Loucy (cell line): Measurements from ENCODE around the gene FAM72A.

Experiments
- H2AFZ ChIP-seq: fragments of 200-600 bp; sonication (generic); 2 replicates; pipeline ENCODE4 v1.6.0; 2016; ENCODE audit warnings: antibody characterized with exemption, mild to moderate bottlenecking, low read length, moderate library complexity
- H3F3A ChIP-seq: fragments of 200-600 bp; 2 replicates; pipeline ENCODE4 v1.6.0; 2016; ENCODE audit warnings: antibody characterized with exemption, low read depth, mild to moderate bottlenecking
- H3K27me3 ChIP-seq: fragments of 200-600 bp; sonication (generic); 2 replicates; pipeline ENCODE4 v1.6.1; 2014; ENCODE audit warnings: low read length, mild to moderate bottlenecking; ENCODE audit not compliant: insufficient read depth, poor library complexity, severe bottlenecking
- H3K36me3 ChIP-seq: fragments of 200-600 bp; sonication (generic); 2 replicates; pipeline ENCODE4 v1.6.1; 2016; ENCODE audit warnings: low read length; ENCODE audit not compliant: insufficient read depth
- H3K4me1 ChIP-seq: fragments of 200-600 bp; sonication (generic); 2 replicates; pipeline ENCODE4 v1.5.1; 2014; ENCODE audit warnings: low read length, mild to moderate bottlenecking; ENCODE audit not compliant: insufficient read depth, poor library complexity, severe bottlenecking
- H3K4me2 ChIP-seq: fragments of 200-600 bp; sonication (generic); 2 replicates; pipeline ENCODE4 v1.6.0; 2014; ENCODE audit warnings: antibody characterized with exemption, low read length, low read depth, mild to moderate bottlenecking; ENCODE audit not compliant: poor library complexity, severe bottlenecking
- H3K4me3 ChIP-seq: fragments of 200-600 bp; sonication (generic); 2 replicates; pipeline ENCODE4 v1.5.1; 2014; ENCODE audit warnings: low read length, mild to moderate bottlenecking, mixed read lengths; ENCODE audit not compliant: poor library complexity, severe bottlenecking
- H3K79me2 ChIP-seq: fragments of 200-600 bp; sonication (generic); 2 replicates; pipeline ENCODE4 v1.6.1; 2014; ENCODE audit warnings: low read length; ENCODE audit not compliant: insufficient read depth
- H3K9ac ChIP-seq: fragments of 200-600 bp; sonication (generic); 2 replicates; pipeline ENCODE4 v1.6.0; 2014; ENCODE audit warnings: mild to moderate bottlenecking, low read depth, low read length, moderate library complexity; ENCODE audit not compliant: poor library complexity, severe bottlenecking
- H3K9me2 ChIP-seq: fragments of 200-600 bp; sonication (generic); replicated peaks from 2 replicates; pipeline ENCODE4 v1.6.1; 2016; ENCODE audit warnings: low read depth, low read length, mixed read lengths
- H3K9me3 ChIP-seq: fragments of 200-600 bp; sonication (generic); 2 replicates; pipeline ENCODE4 v1.6.1; 2014; ENCODE audit warnings: mild to moderate bottlenecking, antibody characterized with exemption, low read length, low read depth; ENCODE audit not compliant: insufficient read depth
- H4K20me1 ChIP-seq: fragments of 200-600 bp; sonication (generic); 2 replicates; pipeline ENCODE4 v1.6.0; 2014; ENCODE audit warnings: antibody characterized with exemption, low read length, mild to moderate bottlenecking; ENCODE audit not compliant: insufficient read depth, poor library complexity, severe bottlenecking
- CTCF ChIP-seq: fragments of 200-600 bp; sonication (generic); conservative IDR thresholded peaks from 2 replicates; pipeline ENCODE4 v1.5.1; 2014; ENCODE audit warnings: mild to moderate bottlenecking, antibody characterized with exemption, low read length
- EZH2phosphoT487 ChIP-seq: fragments of 200-600 bp; IDR thresholded peaks from 2 replicates; pipeline ENCODE4 v1.6.1; 2018; ENCODE audit warnings: antibody characterized with exemption, mild to moderate bottlenecking, moderate library complexity, borderline replicate concordance

Gene FAM72A

GRCh38 chr1:206142770-206143169, 59.9 kb downstream of the FAM72A start:
- no peaks in the 10 kb centered on the region for H3K36me3 ChIP-seq
- H3K4me3 ChIP-seq, result no peak overlapping the region
- no peaks in the 10 kb centered on the region for H3K9me2 ChIP-seq
- H2AFZ ChIP-seq, result no peak overlapping the region
- TF ChIP-seq CTCF, result no peak
- TF ChIP-seq EZH2phosphoT487, result no peak
- no peak overlapping the region for H3K4me2 ChIP-seq
- H3F3A ChIP-seq, result no peaks in the 10 kb centered on the region
- no peaks in the 10 kb centered on the region for H3K4me1 ChIP-seq
- no peaks in the 10 kb centered on the region for H4K20me1 ChIP-seq
- no peaks in the 10 kb centered on the region for H3K79me2 ChIP-seq
- no peaks in the 10 kb centered on the region for H3K27me3 ChIP-seq
- H3K9me3 ChIP-seq, result no peaks in the 10 kb centered on the region
- no peak overlapping the region for H3K9ac ChIP-seq

GRCh38 chr1:206142011-206142410, 60.6 kb downstream of the FAM72A start:
- TF ChIP-seq EZH2phosphoT487 (no peak), CTCF (no peak)
- Histone ChIP-seq H3K79me2 (no peaks in the 10 kb centered on the region), H2AFZ (no peak overlapping the region), H3K27me3 (no peaks in the 10 kb centered on the region), H3K9me3 (no peaks in the 10 kb centered on the region), H3F3A (no peaks in the 10 kb centered on the region), H3K4me1 (no peaks in the 10 kb centered on the region), H3K4me3 (no peak overlapping the region), H3K36me3 (no peaks in the 10 kb centered on the region), H4K20me1 (no peaks in the 10 kb centered on the region), H3K9me2 (no peaks in the 10 kb centered on the region), H3K4me2 (no peak overlapping the region), H3K9ac (no peak overlapping the region)

- H3F3A ChIP-seq, result no peaks in the 10 kb centered on the region
- TF ChIP-seq CTCF (no peak), EZH2phosphoT487 (no peak)
- no peak overlapping the region for H2AFZ ChIP-seq
- no peak overlapping the region for H3K9ac ChIP-seq
- H4K20me1 ChIP-seq, result no peaks in the 10 kb centered on the region
- no peak overlapping the region for H3K4me2 ChIP-seq
- H3K4me1 ChIP-seq, result no peaks in the 10 kb centered on the region
- no peaks in the 10 kb centered on the region for H3K36me3 ChIP-seq
- no peaks in the 10 kb centered on the region for H3K9me3 ChIP-seq
- no peak overlapping the region for H3K4me3 ChIP-seq
- H3K27me3 ChIP-seq, result no peaks in the 10 kb centered on the region
- H3K79me2 ChIP-seq, result no peaks in the 10 kb centered on the region
- H3K9me2 ChIP-seq, result no peaks in the 10 kb centered on the region
These were observed 66.4 kb downstream of the FAM72A start for GRCh38 chr1:206136241-206136640.
